K562 (cell line): Measurements from ENCODE around the gene BAG5. TPM values are rescaled to one million over a fixed set of nuclear protein-coding genes. Genes with fewer than 3 reads are reported as not detected.

Experiments used
- ATAC-seq: fragments of 200-7000 bp; cut with Tn5 transposase; 3 replicates; pipeline ENCODE4 v1.9.1; 2020; ENCODE audit warnings: moderate library complexity
- BruUV-seq: library from RNA; stranded (reverse); fragments of 400-500 nt; replicated peaks from 2 replicates; lab custom pipeline; 2021; lab: Mats Ljungman, UMichigan
- CTCF ChIA-PET: fragments of 300-600 bp; formaldehyde crosslinking; extraction: SDS; loops from one replicate; lab custom pipeline; 2021; ENCODE audit warnings: low intra/inter-chr PET ratio; lab: Yijun Ruan, JAX
- POLR2A ChIA-PET: fragments of 300-600, 350-650 bp; sonication (Branson Sonifier 250); formaldehyde crosslinking; extraction: SDS; loops from one replicate; lab custom pipeline; 2021; ENCODE audit warnings: antibody characterized with exemption, inconsistent platforms; lab: Yijun Ruan, JAX
- DNase-seq, 4 experiments: peaks; one replicate each; pipeline versions ENCODE4 v3.0.0 to v3.0.0-alpha.2; 2011 to 2018; ENCODE audit warnings: low spot score in 3 of 4, mixed read lengths in 3 of 4; ENCODE audit errors: extremely low read depth in 1 of 4
- FAIRE-seq: peaks from 2 replicates; lab custom pipeline; 2011; peaks lifted over from hg19 to GRCh38; lab: Jason Lieb, UNC
- H2AFZ ChIP-seq: 2 replicates; pipeline ENCODE4 v1.6.0; 2011; ENCODE audit warnings: low read depth, low read length, control low read depth, inconsistent platforms
- H3K27ac ChIP-seq: fragments of 200-600 bp; 3 replicates; pipeline ENCODE4 v1.8.0; 2011; ENCODE audit warnings: low read depth, mild to moderate bottlenecking, control low read depth, inconsistent platforms, low read length, moderate library complexity, mixed read lengths; ENCODE audit errors: extremely low read depth
- H3K27me3 ChIP-seq, 2 experiments: fragments of 300-600 bp in 1 of 2; 2 replicates in 1 of 2; 3 replicates in 1 of 2; pipeline versions ENCODE4 v1.6.0 to v1.8.0; 2011; ENCODE audit warnings: inconsistent platforms in 2 of 2, low read length in 2 of 2, mild to moderate bottlenecking in 1 of 2, mixed read lengths in 1 of 2, moderate library complexity in 1 of 2; ENCODE audit not compliant: control insufficient read depth in 2 of 2, insufficient read depth in 2 of 2
- H3K36me3 ChIP-seq: fragments of 300-600 bp; 3 replicates; pipeline ENCODE4 v1.8.0; 2011; ENCODE audit warnings: mild to moderate bottlenecking, low read length, inconsistent platforms; ENCODE audit not compliant: control insufficient read depth, insufficient read depth
- H3K4me1 ChIP-seq, 2 experiments: fragments of 200-600 bp in 1 of 2; replicated peaks in 1 of 2; 2 replicates in 1 of 2; 3 replicates in 1 of 2; pipeline versions ENCODE4 v1.5.1 to v1.8.0; 2011; ENCODE audit warnings: inconsistent platforms in 2 of 2, low read length in 2 of 2, mild to moderate bottlenecking in 1 of 2, mixed read lengths in 1 of 2, moderate library complexity in 1 of 2; ENCODE audit not compliant: control insufficient read depth in 2 of 2, insufficient read depth in 2 of 2
- H3K4me2 ChIP-seq: 2 replicates; pipeline ENCODE4 v1.6.1; 2011; ENCODE audit warnings: low read length, control low read depth, inconsistent platforms, mixed read lengths; ENCODE audit not compliant: insufficient read depth
- H3K4me3 ChIP-seq: fragments of 200-600 bp; sonication (generic), shearing (Covaris generic); 2 replicates; pipeline ENCODE4 v1.5.1; 2016; ENCODE audit warnings: control low read depth, inconsistent platforms
- H3K79me2 ChIP-seq: fragments of 200-600 bp; 3 replicates; pipeline ENCODE4 v1.8.0; 2011; ENCODE audit warnings: low read length, inconsistent platforms; ENCODE audit not compliant: control insufficient read depth, insufficient read depth
- H3K9ac ChIP-seq, 2 experiments: 2 replicates each; pipeline versions ENCODE4 v1.6.0 to v1.6.1; 2011; ENCODE audit warnings: low read depth in 2 of 2, low read length in 2 of 2, control low read depth in 1 of 2, inconsistent platforms in 1 of 2, mild to moderate bottlenecking in 1 of 2, mixed read lengths in 1 of 2; ENCODE audit not compliant: insufficient read depth in 1 of 2
- H3K9me1 ChIP-seq: one replicate; pipeline ENCODE4 v1.6.0; 2011; ENCODE audit warnings: inconsistent platforms, mild to moderate bottlenecking, low read length, moderate library complexity; ENCODE audit not compliant: control insufficient read depth, insufficient read depth
- H3K9me3 ChIP-seq: replicated peaks from 2 replicates; pipeline ENCODE4 v1.5.1; 2011; ENCODE audit warnings: low read depth, low read length, inconsistent platforms; ENCODE audit not compliant: control insufficient read depth, insufficient read depth
- H4K20me1 ChIP-seq: replicated peaks from 2 replicates; pipeline ENCODE4 v1.6.1; 2011; ENCODE audit warnings: low read length, inconsistent platforms, mixed read lengths; ENCODE audit not compliant: control insufficient read depth, insufficient read depth
- POLR2H ChIP-seq: IDR thresholded peaks from 2 replicates; pipeline ENCODE4 v1.6.1; 2016; ENCODE audit warnings: missing genetic modification characterization, low read depth, mild to moderate bottlenecking, control low read depth, missing compliant biosample characterization, moderate library complexity
- PTRF ChIP-seq: fragments of 450-650 bp; IDR thresholded peaks from 2 replicates; pipeline ENCODE4 v1.6.1; 2016; ENCODE audit warnings: mild to moderate bottlenecking, missing genetic modification characterization, missing compliant biosample characterization
- RBM17 ChIP-seq: fragments of 200-400 bp; formaldehyde crosslinking; IDR thresholded peaks from 2 replicates; pipeline ENCODE4 v1.6.1; 2017; ENCODE audit warnings: low read depth, mild to moderate bottlenecking, low read length, borderline replicate concordance
- RHOXF2B ChIP-seq: fragments of 250-450 bp; sonication (Bioruptor Pico); conservative IDR thresholded peaks from 2 replicates; pipeline ENCODE4 v1.5.1; 2021
- RNF219 ChIP-seq: fragments of 250-450 bp; sonication (Bioruptor Pico); IDR thresholded peaks from 2 replicates; pipeline ENCODE4 v1.5.0; 2022; ENCODE audit warnings: mild to moderate bottlenecking
- TAF7 ChIP-seq: fragments of 450-650 bp; IDR thresholded peaks from 2 replicates; pipeline ENCODE4 v1.6.1; 2016; ENCODE audit warnings: missing genetic modification characterization, missing compliant biosample characterization
- ZNF609 ChIP-seq: sonication (generic); formaldehyde crosslinking; IDR thresholded peaks from 2 replicates; pipeline ENCODE4 v1.8.1; 2023; ENCODE audit warnings: missing genetic modification reagents, mild to moderate bottlenecking, borderline replicate concordance
- WGBS: fragments of 100-300 bp; shearing (Covaris generic); methylation state at CpG from one replicate; pipeline ENCODE4 v1.1.6; 2016; ENCODE audit warnings: low coverage, mixed read lengths; ENCODE audit not compliant: insufficient coverage; ENCODE audit errors: missing lambda C conversion rate; 5-methylcytosine and 5-hydroxymethylcytosine counted together
- in situ Hi-C: fragments of 300-500 bp; cut with MboI; formaldehyde crosslinking; loops from 4 replicates; pipeline ENCODE4 v1.15.0; 2018; ENCODE audit warnings: inconsistent platforms, mixed read lengths
- intact Hi-C: fragments of 100-400 bp; cut with micrococcal nuclease; formaldehyde crosslinking; loops from 2 replicates; pipeline ENCODE4 v1.14.2; 2022
- polyA plus RNA-seq, 8 experiments: library from polyadenylated mRNA; depleted of rRNA in 4 of 8; stranded (reverse) in 5 of 8; unstranded in 3 of 8; fragments of >200 nt; fragmentation: Nextera tagmentation in 2 of 8; fragmentation: Illumina TruSeq in 1 of 8; extraction: Ambion mirVana in 2 of 8; extraction: Trizol in 1 of 8; gene quantifications; 2 replicates each; pipeline versions ENCODE4 v1.2.1 to v1.2.3, GENCODE V29; 2011 to 2014; ENCODE audit warnings: inconsistent platforms in 1 of 8, missing spikeins in 1 of 8
- total RNA-seq, 7 experiments: library from RNA; depleted of rRNA in 6 of 7; stranded (reverse); fragments of >200 nt in 6 of 7; fragmentation: Illumina TruSeq in 2 of 7; extraction: Trizol in 2 of 7; gene quantifications; 2 replicates each; pipeline versions ENCODE4 v1.2.1 to v1.2.3, GENCODE V29; 2011 to 2021; ENCODE audit warnings: low replicate concordance in 1 of 7

BAG5 gene
- total and polyA plus RNA-seq, 9 of the 15 experiments (the other 6 are each of a cell fraction or from before 2014, with no cell fraction given): 7.9 to 21.4 (median 13.2) TPM

DNA sequence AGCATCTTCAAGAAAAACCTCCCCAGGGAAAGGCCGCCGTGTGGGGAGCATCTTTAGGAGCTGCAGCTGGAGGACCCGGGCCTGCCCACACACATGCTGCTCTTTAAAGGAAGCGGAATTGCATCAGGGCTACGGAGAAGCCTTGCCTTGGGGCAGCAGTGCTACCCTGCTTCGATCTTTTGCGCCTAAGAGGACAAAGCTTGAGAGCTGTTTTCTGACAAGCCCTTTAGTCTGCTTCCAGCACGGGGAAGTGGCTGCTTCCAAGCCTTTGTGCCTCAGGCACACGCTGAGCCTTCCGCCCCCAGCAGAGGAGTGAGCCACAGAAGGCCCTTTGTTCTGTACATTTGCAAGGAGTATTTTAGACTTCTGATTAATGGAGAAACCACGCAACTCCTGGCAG lies 31.8 kb upstream of the BAG5 start:
- no peak for FAIRE-seq
- TF ChIP-seq RHOXF2B (no peak), TAF7 (tag) (no peak), PTRF (tag) (no peak), RBM17 (no peak)
- WGBS: 85% methylated on average over 11 of the region's 11 CpGs
- no peak overlapping the region for H3K4me3 ChIP-seq
- no peak for ATAC-seq
- in situ Hi-C loops: no loop called here
- H3K27me3 ChIP-seq: no peaks in the 10 kb centered on the region
- H3K36me3 ChIP-seq: peaks cover 4% of the 10 kb centered on the region; the same call in 1 of the 3 replicates
- no peaks in the 10 kb centered on the region for H3K79me2 ChIP-seq
- no peak overlapping the region for H2AFZ ChIP-seq
- H3K27ac ChIP-seq: no peak overlapping the region
- ChIA-PET CTCF (no interaction called here), POLR2A (no interaction called here)
- no peak overlapping the region for H3K4me2 ChIP-seq
- no peak for DNase-seq
- no peak overlapping the region for H3K9ac ChIP-seq
- H3K9me1 ChIP-seq: no peaks in the 10 kb centered on the region
- H3K4me1 ChIP-seq: no peaks in the 10 kb centered on the region; a peak in 1 of 5 replicates
- intact Hi-C loops: no loop called here
- H4K20me1 ChIP-seq: no peaks in the 10 kb centered on the region
- no peaks in the 10 kb centered on the region for H3K9me3 ChIP-seq
- no TSS peak for BruUV-seq

GRCh38 chr14:103593577-103593976 lies 31.1 kb upstream of the BAG5 start:
- FAIRE-seq (no peak), ATAC-seq (no peak), DNase-seq (no peak)
- Histone ChIP-seq H3K4me3 (no peak overlapping the region), H3K27ac (no peak overlapping the region), H2AFZ (no peak overlapping the region), H3K4me1 (no peaks in the 10 kb centered on the region; a peak in 1 of 5 replicates), H3K79me2 (no peaks in the 10 kb centered on the region), H3K4me2 (no peak overlapping the region), H4K20me1 (no peaks in the 10 kb centered on the region), H3K9ac (no peak overlapping the region), H3K9me3 (no peaks in the 10 kb centered on the region), H3K36me3 (peaks cover 7% of the 10 kb centered on the region; the same call in 1 of the 3 replicates), H3K9me1 (no peaks in the 10 kb centered on the region), H3K27me3 (no peaks in the 10 kb centered on the region)
- in situ Hi-C loops (no loop called here), intact Hi-C loops (no loop called here)
- BruUV-seq: no TSS peak
- ChIA-PET POLR2A (no interaction called here), CTCF (no interaction called here)
- TF ChIP-seq POLR2H (tag) (no peak), RNF219 (CRISPR knock-in tag) (no peak), ZNF609 (CRISPR knock-in tag) (no peak)
- 71% methylated on average over 5 of the region's 6 CpGs for WGBS
